Measurements from ENCODE around the gene GFRA4.

DNA sequence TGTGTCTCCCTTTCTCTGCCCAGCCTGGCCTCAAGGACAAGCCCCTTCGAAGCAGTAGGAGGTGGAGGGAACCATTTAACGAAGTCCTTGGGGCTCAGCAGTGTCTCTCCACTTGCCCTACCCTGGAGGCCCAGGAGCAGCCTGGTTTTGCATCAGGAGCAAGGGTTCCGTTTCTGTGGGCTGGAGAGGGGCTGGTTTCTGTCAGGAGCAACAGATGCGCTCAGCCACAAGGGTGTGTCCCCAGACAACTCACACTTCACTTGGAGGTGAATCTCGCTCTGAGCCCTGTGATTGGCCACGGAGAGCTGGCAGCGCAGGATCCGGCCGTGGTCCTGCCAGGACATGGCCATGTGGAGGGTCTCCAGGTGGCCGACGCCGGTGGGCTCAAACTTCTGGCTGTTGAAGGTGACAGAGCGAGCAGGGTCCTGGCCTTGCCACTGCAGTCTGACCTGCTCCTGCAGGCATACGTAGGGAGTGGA lies 42.3 kb upstream of the GFRA4 start:
- no peak for TF ChIP-seq GATA2 (IDR thresholded peaks at IDR 0.05; ENCODE audit: low read depth, low read length)
- TF ChIP-seq GATA3 (IDR thresholded peaks at IDR 0.05; ENCODE audit: low read depth, low read length), result no peak

All from SH-SY5Y (cell line).